GM10266 (cell line): ENCODE data around the gene GPR119.

ENCODE experiments used
- DNase-seq: peaks from one replicate; pipeline ENCODE4 v3.0.0; 2012; ENCODE audit errors: extremely low spot score
- CTCF ChIP-seq: IDR thresholded peaks from 2 replicates; pipeline ENCODE4 v1.5.1; 2012; ENCODE audit warnings: mild to moderate bottlenecking, low read depth; ENCODE audit not compliant: control insufficient read depth, insufficient read depth; ENCODE audit errors: missing control alignments

Gene GPR119

GRCh38 chrX:130414800-130415199 lies 29.3 kb upstream of the GPR119 start:
- no peak for DNase-seq
- no peak for TF ChIP-seq CTCF

- DNase-seq: no peak
- no peak for TF ChIP-seq CTCF
These were observed 27.9 kb upstream of the GPR119 start for GRCh38 chrX:130413415-130413814.

GRCh38 chrX:130402208-130402684 lies 16.8 kb upstream of the GPR119 start:
- DNase-seq: no peak
- TF ChIP-seq CTCF: no peak

GRCh38 chrX:130401415-130402207 lies 16.1 kb upstream of the GPR119 start, which contains the start of gene RBMX2:
Gene RBMX2, plus strand, starts transcription at chrX:130401987. Its CDS starts 46 bp downstream, at chrX:130402033.
- peak; percentile 82 for DNase-seq

GRCh38 chrX:130395341-130395740 lies 9.9 kb upstream of the GPR119 start:
- TF ChIP-seq CTCF: no peak
- DNase-seq: no peak

More at GRCh38 chrX:130401415-130402207, 16.1 kb upstream of the GPR119 start, which contains the start of gene RBMX2:
- TF ChIP-seq CTCF: no peak

GRCh38 chrX:130393451-130394074 lies 8.1 kb upstream of the GPR119 start:
- DNase-seq: peak; percentile 10
- peak; percentile 36 for TF ChIP-seq CTCF

GRCh38 chrX:130386408-130386808 lies 934 bp upstream of the GPR119 start:
- no peak for DNase-seq
- no peak for TF ChIP-seq CTCF
